Liver (tissue), 9 donors: ENCODE data around the gene ANKRD33B. TPM values are rescaled to one million over a fixed set of nuclear protein-coding genes. Genes with fewer than 3 reads are reported as not detected.
"Not testable (repeated sequence)": the region's sequence is repeated elsewhere in the genome, so short reads cannot be mapped to it uniquely, and the experiment has no call there.

Experiments used
- DNase-seq: peaks from one replicate; pipeline ENCODE4 v3.0.0-alpha.2; 2017; ENCODE audit warnings: low spot score
- H3K27ac ChIP-seq, 2 donors: one replicate each; pipeline ENCODE4 v1.7.0; 2013; ENCODE audit warnings: inconsistent platforms in 2 of 2, low read length in 2 of 2, control low read depth in 1 of 2, low read depth in 1 of 2, mild to moderate bottlenecking in 1 of 2
- H3K27me3 ChIP-seq, 4 donors: one replicate each; pipeline versions ENCODE4 v1.6.1 to v1.7.0; 2013; ENCODE audit warnings: low read length in 3 of 4, inconsistent platforms in 1 of 4, mild to moderate bottlenecking in 1 of 4, moderate library complexity in 1 of 4; ENCODE audit not compliant: control insufficient read depth in 4 of 4, insufficient read depth in 4 of 4
- H3K36me3 ChIP-seq, 4 donors: one replicate each; pipeline versions ENCODE4 v1.6.1 to v1.7.0; 2013; ENCODE audit warnings: low read length in 3 of 4, mild to moderate bottlenecking in 3 of 4, low read depth in 1 of 4, moderate library complexity in 1 of 4; ENCODE audit not compliant: control insufficient read depth in 4 of 4, insufficient read depth in 3 of 4
- H3K4me1 ChIP-seq, 4 donors: one replicate each; pipeline versions ENCODE4 v1.6.1 to v1.7.0; 2013; ENCODE audit warnings: low read length in 3 of 4, mild to moderate bottlenecking in 3 of 4, moderate library complexity in 1 of 4; ENCODE audit not compliant: control insufficient read depth in 4 of 4, insufficient read depth in 4 of 4
- H3K4me3 ChIP-seq, 3 donors: one replicate each; pipeline versions ENCODE4 v1.6.1 to v1.7.0; 2013; ENCODE audit warnings: low read length in 3 of 3, control low read depth in 1 of 3, low read depth in 1 of 3, mild to moderate bottlenecking in 1 of 3
- H3K9ac ChIP-seq, 2 donors: one replicate each; pipeline ENCODE4 v1.7.0; 2013; ENCODE audit warnings: low read length in 2 of 2, mild to moderate bottlenecking in 2 of 2, moderate library complexity in 2 of 2, control low read depth in 1 of 2, low read depth in 1 of 2
- H3K9me3 ChIP-seq, 4 donors: one replicate each; pipeline versions ENCODE4 v1.6.1 to v1.7.0; 2013; ENCODE audit warnings: low read length in 3 of 4; ENCODE audit not compliant: control insufficient read depth in 4 of 4
- EGR1 ChIP-seq, 2 donors: IDR thresholded peaks; 2 replicates each; pipeline ENCODE4 v1.6.1; 2016 to 2018; ENCODE audit warnings: antibody characterized with exemption in 2 of 2, low read depth in 2 of 2
- FOXA1 ChIP-seq: IDR thresholded peaks from 2 replicates; pipeline ENCODE4 v1.6.1; 2016; ENCODE audit warnings: antibody characterized with exemption
- FOXA2 ChIP-seq: IDR thresholded peaks from 2 replicates; pipeline ENCODE4 v1.6.1; 2016; ENCODE audit warnings: antibody characterized with exemption
- GABPA ChIP-seq, 2 donors: IDR thresholded peaks in 1 of 2; conservative IDR thresholded peaks in 1 of 2; 2 replicates each; pipeline ENCODE4 v1.6.1; 2016; ENCODE audit warnings: antibody characterized with exemption in 2 of 2, mild to moderate bottlenecking in 1 of 2, moderate library complexity in 1 of 2
- HNF4A ChIP-seq, 2 donors: conservative IDR thresholded peaks; 2 replicates each; pipeline ENCODE4 v1.6.1; 2016; ENCODE audit warnings: antibody characterized with exemption in 2 of 2, mild to moderate bottlenecking in 2 of 2
- HNF4G ChIP-seq: IDR thresholded peaks from 2 replicates; pipeline ENCODE4 v1.6.1; 2016; ENCODE audit warnings: antibody characterized with exemption
- JUND ChIP-seq, 2 donors: IDR thresholded peaks; 2 replicates each; pipeline ENCODE4 v1.6.1; 2016; ENCODE audit warnings: antibody characterized with exemption in 2 of 2
- NR2F2 ChIP-seq: IDR thresholded peaks from 2 replicates; pipeline ENCODE4 v1.6.1; 2016; ENCODE audit warnings: antibody characterized with exemption
- RAD21 ChIP-seq, 2 donors: IDR thresholded peaks; 2 replicates each; pipeline ENCODE4 v1.6.1; 2016; ENCODE audit warnings: antibody characterized with exemption in 2 of 2, mild to moderate bottlenecking in 2 of 2
- RXRA ChIP-seq, 2 donors: IDR thresholded peaks; 2 replicates each; pipeline ENCODE4 v1.6.1; 2017 to 2018; ENCODE audit warnings: antibody characterized with exemption in 2 of 2, mild to moderate bottlenecking in 1 of 2
- SP1 ChIP-seq: IDR thresholded peaks from 2 replicates; pipeline ENCODE4 v1.6.1; 2018; ENCODE audit warnings: antibody characterized with exemption, mild to moderate bottlenecking
- TAF1 ChIP-seq: conservative IDR thresholded peaks from 2 replicates; pipeline ENCODE4 v1.6.1; 2016; ENCODE audit warnings: antibody characterized with exemption, mild to moderate bottlenecking
- YY1 ChIP-seq: IDR thresholded peaks from 2 replicates; pipeline ENCODE4 v1.6.1; 2016; ENCODE audit warnings: antibody characterized with exemption, mild to moderate bottlenecking
- WGBS: extraction: QIAGEN DNeasy Blood & Tissue Kit; methylation state at CpG from one replicate; pipeline ENCODE4 v1.1.7; 2013; 5-methylcytosine and 5-hydroxymethylcytosine counted together
- polyA plus RNA-seq, 2 donors: library from polyadenylated mRNA; stranded (reverse) in 1 of 2; unstranded in 1 of 2; fragments of 200-250 nt in 1 of 2; fragments of >200 nt in 1 of 2; fragmentation: Nextera tagmentation in 1 of 2; extraction: Ambion mirVana in 1 of 2; gene quantifications; one replicate each; pipeline versions ENCODE4 v1.2.1 to v1.2.3, GENCODE V29; 2013 to 2015
- total RNA-seq, 2 donors: library from RNA; depleted of rRNA; stranded (reverse); fragments of >200 nt; gene quantifications; one replicate each; pipeline ENCODE4 v1.2.3, GENCODE V29; 2014
- TF ChIP-seq, protein P1 (sequence below): IDR thresholded peaks from 2 replicates; pipeline ENCODE4 v1.6.1; 2016; ENCODE audit warnings: antibody characterized with exemption
- TF ChIP-seq, protein P2 (sequence below): IDR thresholded peaks from 2 replicates; pipeline ENCODE4 v1.6.1; 2016; ENCODE audit warnings: antibody characterized with exemption
- TF ChIP-seq, protein P3 (sequence below): IDR thresholded peaks from 2 replicates; pipeline ENCODE4 v1.6.1; 2016; ENCODE audit warnings: antibody characterized with exemption, mild to moderate bottlenecking
- TF ChIP-seq, protein P4 (sequence below): IDR thresholded peaks from 2 replicates; pipeline ENCODE4 v1.6.1; 2016; ENCODE audit warnings: antibody characterized with exemption
- TF ChIP-seq, protein P5 (sequence below): fragments of 150-350 bp; IDR thresholded peaks from 2 replicates; pipeline ENCODE4 v1.5.1; 2017; ENCODE audit warnings: improper control_type of control experiment, low read depth, low read length; ENCODE audit not compliant: missing input control
- donor health status: healthy.
- donor health status: healthy.
- donor health status: healthy.
- donor health status: healthy.
- donor health status: healthy.

Gene ANKRD33B
- total and polyA plus RNA-seq, 4 donors, result 0.09 to 1.9 (median 0.25) TPM; not detected in 1

DNA sequence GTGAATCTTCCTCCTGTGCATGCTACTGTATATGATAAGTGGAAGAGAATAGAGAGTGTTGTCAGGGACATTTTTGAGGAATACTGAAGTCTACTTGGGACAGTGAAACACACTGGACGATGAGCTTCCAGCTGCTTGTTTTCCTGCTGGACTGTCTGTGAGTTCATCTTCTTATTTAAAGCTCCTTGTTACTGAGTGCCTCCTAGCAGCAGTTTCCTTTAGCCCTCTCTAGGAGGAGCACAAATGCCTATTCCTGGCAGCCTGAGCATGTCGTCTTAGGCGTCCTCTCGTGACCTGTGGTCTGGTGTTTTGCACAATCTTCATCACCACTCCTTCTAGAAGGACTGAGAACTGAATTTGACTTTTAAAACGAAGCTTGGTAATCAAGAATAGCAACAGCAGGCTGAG lies 43.8 kb downstream of the ANKRD33B start (continued):
- TF ChIP-seq SP1, result peak; percentile 10
- no peak for TF ChIP-seq FOXA2
- no peak for TF ChIP-seq TAF1
- no peak for TF ChIP-seq FOXA1
- no peak for TF ChIP-seq YY1
- peak; percentile 16 for TF ChIP-seq NR2F2
- no peak for TF ChIP-seq JUND (IDR thresholded peaks at IDR 0.05)

DNA sequence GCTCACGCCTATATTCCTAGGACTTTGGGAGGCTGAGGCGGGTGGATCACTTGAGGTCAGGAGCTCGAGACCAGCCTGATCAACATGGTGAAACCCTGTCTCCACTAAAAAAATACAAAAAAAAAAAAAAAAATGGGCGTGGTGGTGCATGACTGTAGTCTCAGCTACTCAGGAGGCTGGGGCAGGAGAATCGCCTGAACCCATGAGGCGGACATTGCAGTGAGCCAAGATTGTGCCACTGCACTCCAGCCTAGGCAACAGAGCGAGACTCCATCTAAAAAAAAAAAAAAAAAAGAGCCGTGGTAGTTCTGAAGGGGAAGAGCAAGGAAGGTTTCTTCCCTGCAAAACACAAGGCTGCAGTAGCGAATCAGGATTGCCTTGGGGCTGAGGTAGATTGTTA lies 44.2 kb downstream of the ANKRD33B start:
- not testable (repeated sequence) for H3K9ac ChIP-seq, H3K36me3 ChIP-seq, H3K4me3 ChIP-seq, DNase-seq, H3K27me3 ChIP-seq, H3K9me3 ChIP-seq
- Histone ChIP-seq H3K4me1 (peaks cover 7 to 29% (median 14%) of the 10 kb centered on the region in 4 donors), H3K27ac (peak overlapping the region in 1 of 2 donors; percentile 6)
- 80% methylated on average over 9 of the region's 9 CpGs for WGBS

DNA sequence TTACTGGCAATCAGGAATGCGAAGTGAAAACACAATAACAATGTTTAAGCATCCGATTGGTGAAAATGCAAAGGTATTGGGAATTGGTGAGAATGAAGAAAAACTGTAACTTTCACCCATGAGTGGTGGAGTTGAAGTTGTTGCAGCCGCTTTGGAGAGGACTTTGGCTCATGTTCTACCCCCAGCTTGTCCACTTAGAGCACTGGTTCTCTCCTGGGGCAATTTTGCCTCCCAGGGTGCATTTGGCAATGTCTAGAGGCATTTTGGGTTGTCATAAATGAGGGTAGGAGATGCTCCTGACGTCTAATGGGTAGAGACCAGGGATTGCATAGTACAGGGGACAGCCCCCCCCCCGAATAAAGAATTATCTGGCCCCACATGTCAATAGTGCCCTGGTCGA lies 46.2 kb downstream of the ANKRD33B start:
- peak; percentile 40 to 61 for TF ChIP-seq HNF4A (conservative IDR thresholded peaks at IDR 0.05)
- TF ChIP-seq YY1, result peak; percentile 33
- peak in 1 of 2 donors; percentile 4 for TF ChIP-seq RXRA (IDR thresholded peaks at IDR 0.05)
- TF ChIP-seq FOXA2, result no peak
- peak; percentile 40 for TF ChIP-seq SP1
- 59% methylated on average over 6 of the region's 6 CpGs for WGBS
- H3K9me3 ChIP-seq, result no peaks in the 10 kb centered on the region
- H3K9ac ChIP-seq, result no peak overlapping the region
- H3K4me1 ChIP-seq, result peaks cover 7 to 27% (median 13%) of the 10 kb centered on the region in 4 donors
- no peaks in the 10 kb centered on the region for H3K36me3 ChIP-seq
- peak overlapping the region; percentile 67 to 80 for H3K27ac ChIP-seq
- DNase-seq, result no peak
- H3K4me3 ChIP-seq, result no peak overlapping the region
- H3K27me3 ChIP-seq, result no peaks in the 10 kb centered on the region

DNA sequence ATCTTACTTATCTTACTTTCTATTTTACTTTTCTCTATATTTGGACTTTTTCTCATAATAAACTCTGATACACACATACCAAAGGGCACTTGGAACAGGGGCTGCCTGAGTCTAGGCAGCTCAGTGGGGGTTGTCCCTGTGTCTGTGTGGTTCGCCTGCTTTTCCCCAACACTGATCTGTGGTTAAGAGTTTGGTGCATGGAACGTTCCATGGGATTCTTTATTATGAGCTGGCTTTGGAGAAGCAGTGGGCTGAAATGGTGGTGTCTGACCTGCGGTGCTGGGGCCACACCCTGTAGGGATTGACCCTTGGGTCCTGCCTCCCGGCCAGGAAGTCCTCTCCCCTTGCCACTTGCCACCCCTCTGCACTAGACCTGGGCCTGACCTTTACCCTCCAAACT lies 47.4 kb downstream of the ANKRD33B start:
- no peak for TF ChIP-seq YY1
- TF ChIP-seq, protein P1, sequence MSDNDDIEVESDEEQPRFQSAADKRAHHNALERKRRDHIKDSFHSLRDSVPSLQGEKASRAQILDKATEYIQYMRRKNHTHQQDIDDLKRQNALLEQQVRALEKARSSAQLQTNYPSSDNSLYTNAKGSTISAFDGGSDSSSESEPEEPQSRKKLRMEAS, result no peak
- TF ChIP-seq GABPA (IDR thresholded peaks at IDR 0.05 in 1 of 2, conservative IDR thresholded peaks at IDR 0.05 in 1 of 2), result no peak
- TF ChIP-seq EGR1 (IDR thresholded peaks at IDR 0.05; ENCODE audit: low read depth in 2 of 2), result no peak
- TF ChIP-seq FOXA2, result no peak
- TF ChIP-seq, protein P2, sequence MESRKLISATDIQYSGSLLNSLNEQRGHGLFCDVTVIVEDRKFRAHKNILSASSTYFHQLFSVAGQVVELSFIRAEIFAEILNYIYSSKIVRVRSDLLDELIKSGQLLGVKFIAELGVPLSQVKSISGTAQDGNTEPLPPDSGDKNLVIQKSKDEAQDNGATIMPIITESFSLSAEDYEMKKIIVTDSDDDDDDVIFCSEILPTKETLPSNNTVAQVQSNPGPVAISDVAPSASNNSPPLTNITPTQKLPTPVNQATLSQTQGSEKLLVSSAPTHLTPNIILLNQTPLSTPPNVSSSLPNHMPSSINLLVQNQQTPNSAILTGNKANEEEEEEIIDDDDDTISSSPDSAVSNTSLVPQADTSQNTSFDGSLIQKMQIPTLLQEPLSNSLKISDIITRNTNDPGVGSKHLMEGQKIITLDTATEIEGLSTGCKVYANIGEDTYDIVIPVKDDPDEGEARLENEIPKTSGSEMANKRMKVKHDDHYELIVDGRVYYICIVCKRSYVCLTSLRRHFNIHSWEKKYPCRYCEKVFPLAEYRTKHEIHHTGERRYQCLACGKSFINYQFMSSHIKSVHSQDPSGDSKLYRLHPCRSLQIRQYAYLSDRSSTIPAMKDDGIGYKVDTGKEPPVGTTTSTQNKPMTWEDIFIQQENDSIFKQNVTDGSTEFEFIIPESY, result no peak
- TF ChIP-seq RXRA (IDR thresholded peaks at IDR 0.05), result peak; percentile 30 to 66
- TF ChIP-seq NR2F2, result no peak
- TF ChIP-seq RAD21 (IDR thresholded peaks at IDR 0.05), result no peak
- TF ChIP-seq, protein P3, sequence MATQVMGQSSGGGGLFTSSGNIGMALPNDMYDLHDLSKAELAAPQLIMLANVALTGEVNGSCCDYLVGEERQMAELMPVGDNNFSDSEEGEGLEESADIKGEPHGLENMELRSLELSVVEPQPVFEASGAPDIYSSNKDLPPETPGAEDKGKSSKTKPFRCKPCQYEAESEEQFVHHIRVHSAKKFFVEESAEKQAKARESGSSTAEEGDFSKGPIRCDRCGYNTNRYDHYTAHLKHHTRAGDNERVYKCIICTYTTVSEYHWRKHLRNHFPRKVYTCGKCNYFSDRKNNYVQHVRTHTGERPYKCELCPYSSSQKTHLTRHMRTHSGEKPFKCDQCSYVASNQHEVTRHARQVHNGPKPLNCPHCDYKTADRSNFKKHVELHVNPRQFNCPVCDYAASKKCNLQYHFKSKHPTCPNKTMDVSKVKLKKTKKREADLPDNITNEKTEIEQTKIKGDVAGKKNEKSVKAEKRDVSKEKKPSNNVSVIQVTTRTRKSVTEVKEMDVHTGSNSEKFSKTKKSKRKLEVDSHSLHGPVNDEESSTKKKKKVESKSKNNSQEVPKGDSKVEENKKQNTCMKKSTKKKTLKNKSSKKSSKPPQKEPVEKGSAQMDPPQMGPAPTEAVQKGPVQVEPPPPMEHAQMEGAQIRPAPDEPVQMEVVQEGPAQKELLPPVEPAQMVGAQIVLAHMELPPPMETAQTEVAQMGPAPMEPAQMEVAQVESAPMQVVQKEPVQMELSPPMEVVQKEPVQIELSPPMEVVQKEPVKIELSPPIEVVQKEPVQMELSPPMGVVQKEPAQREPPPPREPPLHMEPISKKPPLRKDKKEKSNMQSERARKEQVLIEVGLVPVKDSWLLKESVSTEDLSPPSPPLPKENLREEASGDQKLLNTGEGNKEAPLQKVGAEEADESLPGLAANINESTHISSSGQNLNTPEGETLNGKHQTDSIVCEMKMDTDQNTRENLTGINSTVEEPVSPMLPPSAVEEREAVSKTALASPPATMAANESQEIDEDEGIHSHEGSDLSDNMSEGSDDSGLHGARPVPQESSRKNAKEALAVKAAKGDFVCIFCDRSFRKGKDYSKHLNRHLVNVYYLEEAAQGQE, result no peak
- peak; percentile 62 for TF ChIP-seq HNF4G
- peak; percentile 71 for TF ChIP-seq SP1
- TF ChIP-seq, protein P4, sequence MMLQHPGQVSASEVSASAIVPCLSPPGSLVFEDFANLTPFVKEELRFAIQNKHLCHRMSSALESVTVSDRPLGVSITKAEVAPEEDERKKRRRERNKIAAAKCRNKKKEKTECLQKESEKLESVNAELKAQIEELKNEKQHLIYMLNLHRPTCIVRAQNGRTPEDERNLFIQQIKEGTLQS, result no peak
- TF ChIP-seq HNF4A (conservative IDR thresholded peaks at IDR 0.05), result peak; percentile 83 to 88
- TF ChIP-seq JUND (IDR thresholded peaks at IDR 0.05), result no peak
- TF ChIP-seq, protein P5, sequence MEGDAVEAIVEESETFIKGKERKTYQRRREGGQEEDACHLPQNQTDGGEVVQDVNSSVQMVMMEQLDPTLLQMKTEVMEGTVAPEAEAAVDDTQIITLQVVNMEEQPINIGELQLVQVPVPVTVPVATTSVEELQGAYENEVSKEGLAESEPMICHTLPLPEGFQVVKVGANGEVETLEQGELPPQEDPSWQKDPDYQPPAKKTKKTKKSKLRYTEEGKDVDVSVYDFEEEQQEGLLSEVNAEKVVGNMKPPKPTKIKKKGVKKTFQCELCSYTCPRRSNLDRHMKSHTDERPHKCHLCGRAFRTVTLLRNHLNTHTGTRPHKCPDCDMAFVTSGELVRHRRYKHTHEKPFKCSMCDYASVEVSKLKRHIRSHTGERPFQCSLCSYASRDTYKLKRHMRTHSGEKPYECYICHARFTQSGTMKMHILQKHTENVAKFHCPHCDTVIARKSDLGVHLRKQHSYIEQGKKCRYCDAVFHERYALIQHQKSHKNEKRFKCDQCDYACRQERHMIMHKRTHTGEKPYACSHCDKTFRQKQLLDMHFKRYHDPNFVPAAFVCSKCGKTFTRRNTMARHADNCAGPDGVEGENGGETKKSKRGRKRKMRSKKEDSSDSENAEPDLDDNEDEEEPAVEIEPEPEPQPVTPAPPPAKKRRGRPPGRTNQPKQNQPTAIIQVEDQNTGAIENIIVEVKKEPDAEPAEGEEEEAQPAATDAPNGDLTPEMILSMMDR, result no peak
- TF ChIP-seq FOXA1, result no peak
- TF ChIP-seq TAF1, result no peak
- WGBS, result 28% methylated on average over 4 of the region's 4 CpGs
- H3K4me1 ChIP-seq, result peaks cover 7 to 27% (median 13%) of the 10 kb centered on the region in 4 donors
- peak overlapping the region; percentile 67 to 80 for H3K27ac ChIP-seq
- H3K36me3 ChIP-seq, result no peaks in the 10 kb centered on the region
- H3K9me3 ChIP-seq, result no peaks in the 10 kb centered on the region
- no peak overlapping the region for H3K4me3 ChIP-seq
- no peak for DNase-seq
- H3K27me3 ChIP-seq, result no peaks in the 10 kb centered on the region
- H3K9ac ChIP-seq, result no peak overlapping the region
